ENCODE results near the gene SLC30A10.
"Not testable (repeated sequence)": the region's sequence is repeated elsewhere in the genome, so short reads cannot be mapped to it uniquely, and the experiment has no call there.

SLC30A10 gene

DNA sequence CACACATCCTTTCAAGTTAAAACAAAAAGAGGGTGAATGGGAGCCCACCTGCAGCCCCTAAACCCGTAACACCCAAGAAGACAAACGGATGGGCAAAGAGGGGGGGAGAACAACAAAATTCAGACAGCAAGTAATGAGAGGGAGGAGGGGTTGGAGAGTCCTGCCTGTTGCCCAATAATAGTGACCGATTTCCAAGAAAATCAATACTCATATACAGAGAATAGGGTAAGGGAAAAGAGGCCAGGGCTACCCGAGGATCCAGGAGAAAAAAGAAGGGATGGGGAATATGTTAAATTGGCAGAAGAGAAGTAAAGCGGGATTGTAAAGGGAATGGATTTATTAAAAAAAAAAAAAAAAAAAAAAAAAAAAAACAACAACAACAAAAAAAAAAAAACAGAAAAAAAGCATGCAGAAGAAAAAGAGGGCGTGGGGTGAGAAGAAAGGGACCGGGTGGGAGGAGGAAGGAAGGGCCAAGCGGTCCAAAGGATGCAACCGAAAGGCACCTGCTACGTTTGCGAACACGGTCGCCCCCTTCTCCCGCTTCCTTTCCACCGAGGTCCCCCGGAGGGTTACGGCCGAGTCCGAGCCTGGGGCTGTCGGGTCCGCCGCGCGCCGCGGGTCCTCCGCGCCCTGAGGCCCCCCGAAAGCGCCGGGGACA lies 930 bp downstream of the SLC30A10 start:
- no peak for DNase-seq

DNA sequence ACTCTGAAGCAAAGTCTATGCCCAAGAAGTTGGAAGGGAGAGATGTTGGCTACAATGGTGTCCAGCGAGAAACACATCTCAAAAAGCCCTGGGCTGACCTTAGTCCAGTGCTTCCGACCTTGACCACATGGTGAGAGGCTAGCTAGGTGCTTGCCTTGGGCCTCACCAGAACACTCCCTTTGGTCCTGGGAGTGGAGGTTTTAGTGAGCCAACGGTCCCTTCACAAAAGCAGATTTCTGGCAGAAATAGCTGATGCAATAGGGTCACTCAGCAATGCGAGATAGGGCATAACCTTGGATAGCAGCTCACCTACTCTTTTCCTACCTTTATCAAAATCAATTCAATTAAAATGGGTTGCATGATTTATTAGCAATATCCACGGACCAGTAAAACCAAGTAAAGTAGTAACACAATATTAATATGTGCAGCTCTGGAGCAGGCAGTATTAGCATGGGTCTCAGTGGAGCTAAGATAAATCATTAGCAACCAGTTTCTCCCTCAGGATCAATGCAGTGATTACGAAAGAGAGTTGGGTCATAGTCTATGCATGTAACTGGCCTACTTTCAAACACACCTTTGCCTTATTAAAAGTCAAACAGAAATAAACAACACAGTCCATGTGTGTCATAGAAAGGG lies 1.9 kb downstream of the SLC30A10 start:
- DNase-seq: no peak

DNA sequence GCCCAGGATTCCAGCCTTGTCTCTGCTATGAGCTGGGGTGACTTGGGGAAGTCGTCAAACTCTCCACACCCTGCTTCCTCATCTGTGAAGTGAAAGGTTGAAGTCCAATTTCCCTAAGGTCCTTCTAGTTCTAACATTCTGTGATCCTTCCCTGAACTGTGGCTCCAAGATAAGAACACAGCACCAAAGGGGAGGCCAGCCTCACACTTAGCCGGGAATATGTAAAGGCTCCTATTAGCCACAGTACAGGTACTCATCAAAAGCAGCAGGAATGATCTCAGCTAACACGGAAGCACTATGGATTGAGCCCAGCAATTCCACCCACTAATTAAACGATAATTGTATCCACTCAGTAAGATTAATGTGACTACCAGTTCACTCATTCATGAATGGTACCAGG lies 4.0 kb downstream of the SLC30A10 start:
- no peak for DNase-seq

DNA sequence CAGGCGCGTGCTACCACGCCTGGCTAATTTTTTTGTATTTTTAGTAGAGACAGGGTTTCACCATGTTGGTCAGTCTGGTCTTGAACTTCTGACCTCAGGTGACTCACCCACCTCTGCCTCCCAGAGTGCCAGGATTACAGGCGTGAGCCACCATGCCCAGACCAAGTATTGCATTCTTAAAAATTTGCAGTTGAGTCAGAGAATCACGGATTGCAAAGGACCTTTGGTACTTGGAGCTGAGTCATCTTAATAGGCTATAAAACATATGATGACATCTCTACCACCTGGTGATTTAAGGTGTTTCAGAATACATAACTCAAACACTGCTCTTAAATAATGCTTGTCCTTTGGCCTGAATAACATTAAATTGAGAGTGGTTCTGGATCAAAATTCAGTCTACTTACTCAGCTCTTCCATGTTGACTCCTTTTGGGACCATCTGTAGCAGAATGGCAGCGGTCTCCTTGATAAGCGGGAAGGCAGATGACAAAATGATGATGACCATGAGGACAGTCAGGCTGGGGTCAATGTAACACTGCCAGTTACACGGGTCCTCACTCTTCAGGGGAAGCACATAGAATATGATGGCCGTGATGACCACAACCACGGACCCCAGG lies 10.4 kb downstream of the SLC30A10 start:
- no peak for DNase-seq

DNA sequence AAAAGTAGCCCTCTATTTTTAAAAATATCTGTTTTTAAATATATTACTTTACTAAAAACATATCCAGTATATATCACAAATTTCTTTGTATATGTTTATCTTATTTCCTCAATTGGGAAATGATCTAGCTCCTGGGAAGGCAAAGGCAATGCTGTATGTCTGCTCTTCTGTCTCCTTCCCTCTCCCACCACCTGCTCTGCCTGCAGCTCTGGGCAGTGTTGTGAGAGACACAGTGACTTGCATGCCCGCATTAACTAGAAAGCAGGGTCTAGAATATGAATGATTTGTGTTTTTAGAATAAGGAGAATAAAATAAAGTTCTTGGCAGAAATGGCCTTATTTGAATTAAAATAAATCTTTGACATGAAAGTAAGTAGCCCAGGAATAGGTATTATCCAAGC lies 11.1 kb downstream of the SLC30A10 start:
- no peak for DNase-seq

DNA sequence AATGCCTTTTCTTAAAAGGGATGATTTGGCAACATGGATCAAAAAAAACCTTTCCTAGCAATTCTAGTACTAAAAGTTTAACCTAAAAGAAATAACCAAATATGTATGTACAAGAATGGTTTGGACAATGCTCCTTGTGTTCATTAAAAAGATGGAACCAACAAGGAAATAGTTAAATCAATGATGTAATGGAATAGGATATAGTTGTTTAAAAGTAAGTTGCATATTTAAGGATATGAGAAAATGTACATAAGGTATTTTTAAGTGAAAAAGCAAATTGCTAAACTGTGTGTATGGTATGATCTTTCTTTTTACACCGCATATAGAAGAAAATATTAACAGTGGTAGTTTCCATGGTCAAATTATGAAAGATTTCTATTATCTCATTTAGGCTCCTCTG lies 12.1 kb downstream of the SLC30A10 start:
- no peak for DNase-seq

DNA sequence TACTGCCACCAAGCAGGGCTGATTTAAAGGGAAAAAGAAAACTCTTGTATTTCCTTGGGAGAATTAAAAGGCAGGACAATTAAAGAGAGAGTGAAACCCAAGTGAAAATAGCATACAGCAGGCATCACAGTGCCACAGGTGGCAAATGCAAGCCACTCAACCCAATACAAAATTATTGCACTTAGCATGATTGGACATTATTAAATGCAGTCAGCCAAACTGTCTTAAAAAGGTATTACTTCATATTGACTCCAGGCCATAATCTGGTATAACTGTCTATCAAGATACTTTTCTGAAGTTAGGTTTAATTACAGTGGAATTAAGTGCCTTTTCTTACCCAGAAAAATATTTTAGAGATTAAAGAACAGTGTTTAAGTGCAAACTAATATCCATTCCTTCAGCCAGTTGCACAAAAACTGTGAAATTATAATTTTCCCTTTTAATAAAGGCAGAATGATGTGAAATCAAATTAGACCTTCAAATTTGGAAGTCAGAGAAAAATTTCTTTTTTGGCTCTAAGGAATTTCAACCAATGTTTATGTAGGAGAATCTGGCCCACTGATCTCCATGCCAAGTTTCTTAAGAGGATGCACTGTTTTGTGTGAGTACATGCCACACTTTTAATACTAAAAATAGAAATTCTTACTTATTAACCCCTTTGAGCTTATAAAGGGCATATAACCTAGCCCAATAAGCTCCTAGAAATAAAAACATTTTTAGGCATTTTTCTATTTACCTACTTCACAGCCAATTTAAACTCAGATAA lies 15.2 kb downstream of the SLC30A10 start:
- DNase-seq: no peak

DNA sequence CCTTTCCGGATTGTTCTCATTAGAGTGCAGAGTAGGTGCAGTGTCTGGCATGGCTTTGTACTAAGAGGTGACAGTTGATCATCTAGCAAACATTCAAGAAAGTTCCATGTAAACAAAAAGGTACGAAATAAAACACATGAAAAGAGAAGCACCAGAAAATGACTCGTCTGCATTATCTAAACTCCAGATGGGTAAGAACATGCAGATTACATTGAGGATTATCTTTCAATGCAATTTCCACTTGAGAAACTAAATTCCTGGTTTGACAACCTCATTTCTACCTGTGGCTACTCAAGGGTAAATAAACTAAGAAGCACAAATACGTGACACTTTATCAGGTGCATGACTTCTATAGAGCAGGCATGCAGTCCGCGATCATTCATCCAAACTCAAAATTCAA lies 17.6 kb downstream of the SLC30A10 start:
- DNase-seq: no peak

DNA sequence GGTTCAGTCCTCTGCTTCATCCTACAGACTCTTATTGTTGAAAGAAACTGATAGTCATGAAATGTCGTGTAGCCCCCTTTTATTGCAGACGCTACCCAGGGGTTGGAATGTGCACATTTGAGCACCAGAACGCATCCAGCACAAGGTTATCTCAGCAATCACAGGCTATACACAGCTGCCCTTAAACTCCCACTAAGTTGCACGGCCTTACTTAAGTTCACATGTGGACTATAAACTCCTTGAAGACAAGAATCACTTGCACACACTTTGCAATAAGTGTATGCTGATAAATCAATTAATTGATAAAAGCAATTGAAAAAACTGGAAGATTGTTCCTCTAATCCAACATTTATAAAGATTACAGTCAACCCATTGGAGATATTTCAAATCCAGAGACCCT lies 18.9 kb downstream of the SLC30A10 start:
- no peak for DNase-seq

DNA sequence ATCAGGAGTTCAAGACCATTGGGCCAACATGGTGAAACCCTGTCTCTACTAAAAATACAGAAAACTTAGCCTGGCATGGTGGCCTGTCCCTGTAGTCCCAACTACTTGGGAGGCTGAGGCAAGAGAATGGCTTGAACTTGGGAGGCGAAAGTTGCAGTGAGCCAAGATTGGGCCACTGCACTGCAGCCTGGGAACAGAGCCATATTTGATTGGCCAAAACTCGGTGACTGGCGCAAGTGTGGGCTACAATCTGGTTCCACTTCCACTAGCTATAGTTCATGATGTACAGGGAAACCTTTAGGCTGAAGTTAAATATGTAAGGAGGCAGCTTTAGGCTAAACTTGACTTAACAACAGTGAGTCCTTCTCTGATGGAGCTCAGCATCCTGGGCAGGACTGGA lies 20.2 kb downstream of the SLC30A10 start:
- DNase-seq: no peak

DNA sequence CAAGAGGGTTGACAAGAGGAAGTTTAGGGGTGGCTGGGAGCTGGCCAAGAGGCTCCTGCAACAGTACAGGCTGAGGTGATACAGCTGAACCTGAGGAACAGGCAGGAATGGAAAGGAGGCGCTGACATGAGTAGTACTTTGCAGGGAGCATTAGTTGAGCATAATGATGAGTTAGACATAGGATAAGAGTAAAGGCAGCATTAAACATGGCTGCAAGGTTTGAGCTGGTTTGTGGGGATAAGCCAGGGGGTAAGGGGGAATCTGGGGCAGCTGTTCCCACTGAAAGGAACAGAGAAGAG lies 20.6 kb downstream of the SLC30A10 start:
- no peak for DNase-seq

DNA sequence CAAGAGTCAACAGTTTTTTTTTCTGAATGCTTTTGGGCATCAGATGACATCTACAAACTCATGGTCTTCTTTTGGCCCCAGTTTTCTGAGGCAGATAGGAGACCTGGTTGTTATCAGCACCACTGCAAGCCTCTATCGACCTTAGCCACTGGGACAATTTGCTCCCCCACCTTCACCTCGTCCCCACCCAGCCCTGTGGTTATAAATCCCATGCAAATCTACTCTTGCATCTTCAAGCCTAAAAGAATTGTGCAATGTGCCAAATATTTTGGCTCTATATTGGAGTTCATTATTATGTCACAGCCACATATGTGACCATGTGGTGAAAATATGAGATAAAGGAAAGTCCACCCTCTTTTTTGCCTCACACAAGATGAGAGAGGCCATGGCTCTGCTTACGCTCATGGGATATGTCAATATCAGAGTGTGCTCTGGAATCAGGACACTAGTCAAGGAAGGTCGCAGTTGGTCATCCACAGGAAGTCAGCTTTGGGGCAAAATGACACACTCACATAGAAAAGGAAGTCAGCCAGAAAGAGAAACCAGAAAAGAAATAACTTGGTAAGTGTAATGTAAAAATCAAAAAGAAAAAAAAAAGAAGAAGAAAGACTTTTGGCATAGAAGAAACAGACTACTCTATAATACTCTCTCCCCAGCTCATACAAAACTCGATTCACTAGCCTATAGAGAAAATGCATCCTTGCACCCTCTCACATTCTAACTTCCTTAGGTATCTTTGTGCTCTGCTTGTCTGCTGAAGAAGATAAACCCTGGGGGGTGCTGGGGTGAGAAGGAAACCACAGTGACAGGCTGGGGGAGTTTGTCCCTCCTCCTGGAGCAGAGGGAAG lies 21.2 kb downstream of the SLC30A10 start:
- DNase-seq: no peak

DNA sequence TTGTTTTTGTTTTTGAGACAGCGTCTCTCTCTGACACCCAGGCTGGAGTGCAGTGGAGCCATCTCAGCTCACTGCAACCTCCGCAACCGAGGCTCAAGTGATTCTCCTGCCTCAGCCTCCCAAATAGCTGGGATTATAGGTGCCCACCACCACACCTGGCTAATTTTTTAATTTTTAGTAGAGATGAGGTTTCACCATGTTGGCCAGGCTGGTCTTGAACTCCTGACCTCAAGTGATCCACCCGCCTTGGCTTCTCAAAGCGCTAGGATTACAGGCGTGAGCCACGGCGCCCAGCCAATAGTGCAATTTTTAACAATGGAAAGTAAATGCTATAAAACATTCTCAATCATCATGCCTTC lies 21.8 kb downstream of the SLC30A10 start:
- not testable (repeated sequence) for DNase-seq

DNA sequence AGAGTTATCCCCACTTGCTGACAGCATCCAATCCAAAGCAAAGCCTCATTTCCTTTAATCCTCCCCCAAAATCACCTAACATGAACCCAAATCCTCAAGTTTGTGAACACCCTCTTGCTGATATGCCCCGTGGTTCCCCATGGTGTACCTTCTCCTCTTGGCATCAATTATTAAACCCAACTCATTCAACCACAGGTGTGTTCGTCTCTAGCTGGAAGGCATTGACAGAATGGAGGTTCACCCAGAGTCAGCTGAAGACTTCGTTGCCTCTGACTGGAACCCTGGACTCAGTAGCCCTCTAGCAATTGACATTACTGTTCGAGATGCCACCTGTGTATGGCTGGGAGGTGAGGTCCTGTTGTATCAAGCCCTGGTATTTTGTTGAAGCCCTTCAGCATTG lies 22.8 kb downstream of the SLC30A10 start:
- DNase-seq: no peak

DNA sequence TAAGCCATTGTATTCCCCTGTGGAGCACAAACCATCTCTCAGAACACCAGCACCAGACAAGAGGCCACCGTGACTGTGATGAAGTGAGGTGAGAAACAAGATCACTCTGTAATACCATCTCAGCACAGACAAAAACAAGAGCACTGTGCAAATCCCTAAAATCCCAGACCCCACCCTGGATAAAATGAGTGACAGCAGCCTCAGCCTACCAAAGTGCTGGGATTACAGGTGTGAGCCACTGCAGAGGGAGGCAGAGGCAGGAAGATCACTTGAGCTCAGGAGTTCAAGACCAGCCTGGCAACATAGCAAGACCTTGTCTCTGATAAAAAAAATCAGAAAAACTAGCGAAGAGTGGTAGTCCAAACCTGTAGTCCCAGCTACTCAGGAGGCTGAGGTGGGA lies 23.4 kb downstream of the SLC30A10 start:
- no peak for DNase-seq

DNA sequence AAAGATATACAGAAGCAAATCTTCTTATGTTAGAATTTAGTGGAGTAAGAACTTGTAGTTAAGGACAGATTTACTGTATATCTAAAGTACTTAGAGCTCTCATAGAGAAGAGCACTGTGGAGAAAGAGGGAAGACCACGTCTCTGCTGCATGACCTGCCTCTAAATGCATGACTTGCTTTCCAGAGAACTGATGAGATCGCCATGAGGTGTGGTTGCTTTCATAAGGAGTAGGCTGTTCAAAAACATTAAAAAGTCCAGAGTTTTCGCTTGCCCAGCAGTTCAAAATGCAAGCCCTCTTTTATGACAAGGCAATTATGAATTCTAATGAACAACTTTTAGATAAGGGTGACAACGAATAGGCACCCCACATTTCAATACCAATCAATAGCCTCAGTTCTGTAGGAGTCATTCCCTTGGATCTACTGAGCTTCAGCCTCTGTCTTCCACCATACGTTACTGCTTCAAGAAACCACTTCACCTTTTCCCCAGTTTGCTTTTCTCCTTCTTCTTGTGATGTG lies 24.9 kb downstream of the SLC30A10 start:
- DNase-seq: no peak

DNA sequence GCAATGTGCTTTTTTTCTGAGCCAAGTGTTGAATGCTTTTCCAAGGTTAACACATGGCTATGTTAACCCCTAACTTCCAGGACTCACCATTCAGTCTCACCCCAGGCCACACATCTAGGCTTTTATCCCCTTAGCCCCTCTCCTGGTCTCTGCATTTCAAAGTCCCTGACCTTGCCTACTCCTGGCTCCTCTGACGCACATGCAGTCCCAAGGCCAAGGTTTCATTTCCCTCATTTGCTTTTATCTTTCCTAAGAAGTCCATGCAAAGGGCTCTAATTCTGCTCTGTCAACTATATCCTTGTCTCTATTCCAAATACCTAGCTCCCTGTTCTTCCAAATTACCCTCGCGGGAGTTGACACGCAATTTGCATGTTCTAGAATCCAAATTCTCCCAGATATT lies 25.4 kb downstream of the SLC30A10 start:
- DNase-seq: no peak

DNA sequence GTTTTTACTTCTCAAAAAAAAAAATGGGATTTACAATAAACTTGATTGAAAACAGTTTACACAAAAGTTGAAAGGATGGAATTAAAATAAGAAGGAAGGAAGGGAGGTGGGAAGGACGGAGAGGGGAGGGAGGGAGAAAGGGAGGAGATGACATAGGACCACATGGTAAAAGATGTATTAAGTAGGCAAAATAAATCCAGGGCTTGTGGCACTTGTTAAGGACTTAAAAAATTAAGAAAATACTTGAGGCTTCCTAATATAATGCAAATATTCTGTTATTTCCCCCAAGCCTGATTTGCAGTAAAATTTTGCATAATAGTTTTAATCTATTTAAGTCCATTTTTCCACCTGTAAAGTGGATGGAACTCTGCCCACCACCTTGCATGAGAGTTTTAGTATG lies 27.5 kb downstream of the SLC30A10 start:
- no peak for DNase-seq

DNA sequence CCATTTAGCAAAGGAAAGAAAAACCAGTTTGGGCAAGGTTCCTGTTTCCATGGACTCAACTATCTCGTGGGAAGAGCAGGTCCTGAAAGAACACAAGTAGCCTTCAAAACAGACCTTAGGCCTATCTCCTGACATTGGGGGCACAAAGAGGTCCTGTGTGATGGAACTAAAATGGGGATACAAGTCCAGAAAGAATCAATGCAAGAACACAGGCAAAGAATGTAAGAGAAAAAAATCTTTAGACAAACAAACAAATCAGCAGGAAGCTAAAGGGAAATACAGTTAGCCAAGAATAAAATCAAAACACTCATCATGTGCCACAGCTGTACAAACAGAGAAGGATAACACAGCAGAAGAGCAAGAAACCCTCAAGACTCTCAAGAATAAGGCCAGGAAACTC lies 28.2 kb downstream of the SLC30A10 start:
- no peak for DNase-seq

DNA sequence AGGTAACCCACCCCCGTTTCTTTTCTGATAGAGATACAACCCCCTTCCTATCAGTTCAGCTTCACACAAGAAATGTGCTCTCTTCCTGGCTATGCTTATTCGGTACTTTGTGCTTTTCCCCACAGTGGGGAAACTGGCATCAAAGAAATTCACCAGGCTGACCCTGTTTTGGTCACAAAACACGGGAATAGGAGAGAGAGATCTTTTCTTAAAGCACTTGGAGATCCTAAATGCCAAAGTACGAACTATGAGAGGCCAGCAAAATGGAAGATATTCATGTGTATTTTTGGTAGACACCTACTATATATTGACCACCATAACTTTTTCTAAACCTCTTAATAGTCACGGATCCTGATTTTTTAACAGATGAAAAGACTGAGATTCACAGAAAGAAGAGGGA lies 30.0 kb downstream of the SLC30A10 start:
- no peak for DNase-seq

DNA sequence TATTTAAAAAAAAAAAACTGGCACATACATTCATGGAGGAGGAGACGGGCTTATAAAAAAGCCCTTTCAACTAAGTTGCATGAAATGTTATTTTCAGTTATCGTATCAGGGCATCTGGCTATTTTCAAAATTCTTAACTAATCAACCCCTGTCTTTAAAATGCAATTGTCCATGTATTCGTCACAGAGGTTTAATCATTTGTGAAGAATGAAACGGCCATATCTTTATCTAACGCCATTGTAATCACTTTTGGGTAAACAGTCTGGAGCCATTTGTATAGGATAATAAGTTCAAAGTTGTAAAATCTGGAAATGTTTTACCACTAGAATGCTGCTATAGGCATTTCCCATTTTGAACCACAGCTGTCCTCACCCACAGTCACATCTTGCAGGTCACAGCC lies 30.4 kb downstream of the SLC30A10 start:
- DNase-seq: no peak

DNA sequence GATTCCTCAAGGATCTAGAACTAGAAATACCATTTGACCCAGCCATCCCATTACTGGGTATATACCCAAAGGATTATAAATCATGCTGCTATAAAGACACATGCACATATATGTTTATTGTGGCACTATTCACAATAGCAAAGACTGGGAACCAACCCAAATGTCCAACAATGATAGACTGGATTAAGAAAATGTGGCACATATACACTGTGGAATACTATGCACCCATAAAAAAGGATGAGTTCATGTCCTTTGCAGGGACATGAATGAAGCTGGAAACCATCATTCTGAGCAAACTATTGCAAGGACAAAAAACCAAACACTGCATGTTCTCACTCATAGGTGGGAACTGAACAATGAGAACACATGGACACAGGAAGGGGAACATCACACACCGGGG lies 36.1 kb downstream of the SLC30A10 start:
- DNase-seq: not testable (repeated sequence)

DNA sequence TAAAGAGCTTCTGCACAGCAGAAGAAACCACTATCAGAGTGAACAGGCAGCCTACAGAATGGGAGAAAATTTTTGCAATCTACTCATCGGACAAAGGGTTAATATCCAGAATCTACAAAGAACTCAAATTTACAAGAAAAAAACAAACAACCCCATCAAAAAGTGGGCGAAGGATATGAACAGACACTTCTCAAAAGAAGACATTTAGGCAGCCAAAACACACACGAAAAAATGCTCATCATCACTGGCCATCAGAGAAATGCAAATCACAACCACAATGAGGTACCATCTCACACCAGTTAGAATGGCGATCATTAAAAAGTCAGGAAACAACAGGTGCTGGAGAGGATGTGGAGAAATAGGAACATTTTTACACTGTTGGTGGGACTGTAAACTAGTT lies 36.5 kb downstream of the SLC30A10 start:
- not testable (repeated sequence) for DNase-seq

Data from CD4-positive, alpha-beta T cell treated with Interleukin-17A for 4 hours (primary cell).